ENCODE results near the gene ANKRD28. TPM values are rescaled to one million over a fixed set of nuclear protein-coding genes. Genes with fewer than 3 reads are reported as not detected.

The ANKRD28 gene
- total and polyA plus RNA-seq, 2 of the 8 experiments (the other 6 are each of a cell fraction or from before 2014, with no cell fraction given), result 39.1 to 61.7 TPM

GRCh38 chr3:15634671-15635070, 163.1 kb downstream of the ANKRD28 start:
- no peak overlapping the region for H2AFZ ChIP-seq (ENCODE audit: low read length)
- no peak overlapping the region for H3K4me3 ChIP-seq (ENCODE audit: extremely low read depth in 1 of 4, insufficient read depth in 2 of 4, low read depth in 3 of 4, low read length in 4 of 4)
- H3K4ac ChIP-seq (replicated peaks; ENCODE audit: insufficient read length, low read depth, low read length), result peak overlapping the region; percentile 39
- DNase-seq (ENCODE audit: low read depth in 1 of 2, low spot score in 2 of 2) (no peak), FAIRE-seq (no peak)
- no peak overlapping the region for H4K8ac ChIP-seq (ENCODE audit: extremely low read depth, insufficient read depth, low read length)
- no peak overlapping the region for H2AK5ac ChIP-seq (ENCODE audit: low read depth, low read length)
- TF ChIP-seq NANOG (IDR thresholded peaks at IDR 0.05; ENCODE audit: insufficient read depth, low read depth, low read length, poor library complexity, severe bottlenecking), result no peak
- no peak for TF ChIP-seq ATF3 (IDR thresholded peaks at IDR 0.05; ENCODE audit: insufficient read depth, low read depth, low read length)
- no peak for TF ChIP-seq GABPA (IDR thresholded peaks at IDR 0.05; ENCODE audit: borderline replicate concordance, insufficient read depth, low read length)
- no peak for TF ChIP-seq CBX8 (IDR thresholded peaks at IDR 0.05; ENCODE audit: borderline replicate concordance, low read depth, low read length)
- TF ChIP-seq POU5F1 (IDR thresholded peaks at IDR 0.05; ENCODE audit: low read depth, low read length), result no peak
- TF ChIP-seq USF2 (IDR thresholded peaks at IDR 0.05; ENCODE audit: low read length), result no peak
- TF ChIP-seq TEAD4 (IDR thresholded peaks at IDR 0.05; ENCODE audit: low read depth, low read length), result no peak
- no peak for TF ChIP-seq RFX5 (IDR thresholded peaks at IDR 0.05; ENCODE audit: borderline replicate concordance, low read depth, low read length)
- no peak overlapping the region for H3K14ac ChIP-seq (ENCODE audit: insufficient read length)
- H3K79me1 ChIP-seq (ENCODE audit: low read depth, low read length), result no peaks in the 10 kb centered on the region
- H3K27ac ChIP-seq (ENCODE audit: low read depth, low read length), result no peak overlapping the region
- H2BK12ac ChIP-seq (ENCODE audit: low read depth, low read length), result 0 out of 2 replicates have a peak overlapping the region, but pooled peaks have one; percentile 72
- H4K5ac ChIP-seq (ENCODE audit: insufficient read length, low read depth, low read length), result peak overlapping the region; percentile 77
- no peaks in the 10 kb centered on the region for H3K36me3 ChIP-seq (ENCODE audit: control insufficient read depth in 2 of 4, insufficient read depth in 4 of 4, low read length in 3 of 4)
- WGBS, 2 experiments (ENCODE audit: extremely low coverage in 1 of 2, insufficient coverage in 1 of 2, insufficient read length in 1 of 2, insufficient replicate concordance in 2 of 2, low coverage in 1 of 2, low lambda C conversion rate in 2 of 2, missing lambda C conversion rate in 1 of 2), result 89% methylated on average over 2 of the region's 2 CpGs; no CpG with 5 or more reads in 1 of the 2 experiments
- H3K23me2 ChIP-seq (ENCODE audit: low read depth, low read length), result no peaks in the 10 kb centered on the region
- no peak overlapping the region for H2BK15ac ChIP-seq (ENCODE audit: low read length)
- H3K56ac ChIP-seq (replicated peaks; ENCODE audit: insufficient read length, low read depth, low read length), result no peak overlapping the region
- no peaks in the 10 kb centered on the region for H3K27me3 ChIP-seq (replicated peaks in 1 of 4; ENCODE audit: control insufficient read depth in 3 of 4, extremely low read depth in 1 of 4, insufficient read depth in 3 of 4, low read length in 3 of 4)
- no peak overlapping the region for H3K4me2 ChIP-seq (ENCODE audit: insufficient read depth in 1 of 2, low read depth in 2 of 2, low read length in 2 of 2)
- no peak overlapping the region for H2BK5ac ChIP-seq (ENCODE audit: low read depth, low read length)
- 0 out of 2 replicates have a peak overlapping the region, but pooled peaks have one; percentile 25 for H2BK20ac ChIP-seq (ENCODE audit: low read length)
- H2BK120ac ChIP-seq (replicated peaks; ENCODE audit: low read depth, low read length), result peak overlapping the region; percentile 72
- no peak overlapping the region for H3K9ac ChIP-seq (replicated peaks in 1 of 4; ENCODE audit: extremely low read depth in 1 of 4, low read depth in 3 of 4, low read length in 3 of 4)
- CTCF ChIA-PET (ENCODE audit: partially characterized antibody), result interaction anchor here (1.1 kb wide), 1 partner anchor 178 kb away, joined by 3 read pairs; no protein-coding TSS in a partner anchor
- no peak overlapping the region; the same call in 1 of the 2 replicates for H3K18ac ChIP-seq (ENCODE audit: extremely low read depth, low read length)
- H3K9me3 ChIP-seq (ENCODE audit: insufficient read depth in 2 of 2, low read depth in 1 of 2, low read length in 1 of 2), result no peaks in the 10 kb centered on the region
- no peaks in the 10 kb centered on the region for H4K20me1 ChIP-seq (replicated peaks in 1 of 2; ENCODE audit: control insufficient read depth in 1 of 2, insufficient read depth in 2 of 2, low read length in 2 of 2)
- no peaks in the 10 kb centered on the region for H3K79me2 ChIP-seq (ENCODE audit: control insufficient read depth in 1 of 2, insufficient read depth in 2 of 2, low read length in 2 of 2)
- H4K91ac ChIP-seq (replicated peaks; ENCODE audit: insufficient read length, low read length), result no peak overlapping the region
- H3K4me1 ChIP-seq (replicated peaks in 1 of 4; ENCODE audit: control insufficient read depth in 3 of 4, insufficient read depth in 4 of 4, low read length in 3 of 4), result peaks cover 15 to 47% (median 28%) of the 10 kb centered on the region in 4 experiments
- H3K23ac ChIP-seq (ENCODE audit: insufficient read length), result no peak overlapping the region
- POLR2A ChIA-PET (ENCODE audit: partially characterized antibody), result interaction anchor here (0.6 to 3.2 kb wide), 3 partner anchors 20 to 36 kb away, joined by 3 to 12 read pairs (median 4); partner anchors contain the start of genes BTD and HACL1
